ENCODE data around the gene FRMD4A. TPM values are rescaled to one million over a fixed set of nuclear protein-coding genes. Genes with fewer than 3 reads are reported as not detected.
A peak's percentile ranks its signal among the peaks of the same experiment; 100 is the strongest.

The FRMD4A gene
- total RNA-seq, 6 donors from 2014 or later = 22.3 to 114 (median 52.3) TPM

DNA sequence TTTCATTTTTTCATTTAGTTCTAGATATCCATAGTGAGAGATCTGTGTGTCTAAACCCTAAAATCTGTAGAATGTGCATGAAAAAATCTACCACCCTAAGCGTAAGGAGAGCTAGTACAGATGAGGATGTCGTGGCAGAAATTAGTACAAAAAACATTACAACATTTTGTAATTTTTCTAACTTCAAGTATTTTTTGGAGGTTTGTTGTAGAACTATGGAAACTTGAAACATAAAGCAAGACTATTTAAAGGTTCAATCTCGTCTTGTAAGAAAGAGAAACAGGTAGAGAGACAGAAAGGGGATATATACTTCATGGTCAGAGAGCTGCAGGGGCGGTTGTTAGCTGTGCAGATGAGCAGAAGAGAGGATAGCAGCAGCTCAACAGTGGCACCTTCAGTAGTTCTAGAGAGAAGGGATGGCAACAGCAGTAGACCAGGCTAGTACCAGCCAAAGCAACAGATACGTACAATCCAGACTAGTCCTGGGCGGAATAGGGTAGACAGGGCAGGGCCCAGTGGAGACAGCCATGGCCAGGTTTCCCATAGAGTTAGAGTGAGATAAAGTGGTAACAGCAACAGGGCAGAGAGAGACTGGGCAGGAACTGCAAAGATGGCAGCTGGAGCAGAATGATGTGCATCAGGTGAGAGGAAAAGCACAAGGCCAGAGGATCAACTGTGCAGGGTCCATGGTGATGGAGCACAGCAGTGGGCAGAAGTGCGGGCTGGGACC, 145.2 kb downstream of the FRMD4A start:
- Histone ChIP-seq H3K4me3 (no peak overlapping the region), H3K27me3 (no peaks in the 10 kb centered on the region), H3K9me3 (no peaks in the 10 kb centered on the region), H3K4me1 (peaks cover 5 to 9% (median 8%) of the 10 kb centered on the region in 4 donors), H3K27ac (no peak overlapping the region), H3K36me3 (no peaks in the 10 kb centered on the region)
- ATAC-seq (ENCODE audit: low FRiP score in 2 of 2) (peak in 1 of 2 donors; percentile 35), DNase-seq (no peak)
- TF ChIP-seq, protein P1, sequence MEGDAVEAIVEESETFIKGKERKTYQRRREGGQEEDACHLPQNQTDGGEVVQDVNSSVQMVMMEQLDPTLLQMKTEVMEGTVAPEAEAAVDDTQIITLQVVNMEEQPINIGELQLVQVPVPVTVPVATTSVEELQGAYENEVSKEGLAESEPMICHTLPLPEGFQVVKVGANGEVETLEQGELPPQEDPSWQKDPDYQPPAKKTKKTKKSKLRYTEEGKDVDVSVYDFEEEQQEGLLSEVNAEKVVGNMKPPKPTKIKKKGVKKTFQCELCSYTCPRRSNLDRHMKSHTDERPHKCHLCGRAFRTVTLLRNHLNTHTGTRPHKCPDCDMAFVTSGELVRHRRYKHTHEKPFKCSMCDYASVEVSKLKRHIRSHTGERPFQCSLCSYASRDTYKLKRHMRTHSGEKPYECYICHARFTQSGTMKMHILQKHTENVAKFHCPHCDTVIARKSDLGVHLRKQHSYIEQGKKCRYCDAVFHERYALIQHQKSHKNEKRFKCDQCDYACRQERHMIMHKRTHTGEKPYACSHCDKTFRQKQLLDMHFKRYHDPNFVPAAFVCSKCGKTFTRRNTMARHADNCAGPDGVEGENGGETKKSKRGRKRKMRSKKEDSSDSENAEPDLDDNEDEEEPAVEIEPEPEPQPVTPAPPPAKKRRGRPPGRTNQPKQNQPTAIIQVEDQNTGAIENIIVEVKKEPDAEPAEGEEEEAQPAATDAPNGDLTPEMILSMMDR (IDR thresholded peaks at IDR 0.05) = no peak
- no peak for TF ChIP-seq POLR2A (IDR thresholded peaks at IDR 0.05)
- TF ChIP-seq POLR2AphosphoS5 (IDR thresholded peaks at IDR 0.05) = no peak
- no peak for TF ChIP-seq EP300 (IDR thresholded peaks at IDR 0.05)
- WGBS, 2 donors = 50 to 53% methylated on average over 6 to 7 of the region's 7 CpGs

DNA sequence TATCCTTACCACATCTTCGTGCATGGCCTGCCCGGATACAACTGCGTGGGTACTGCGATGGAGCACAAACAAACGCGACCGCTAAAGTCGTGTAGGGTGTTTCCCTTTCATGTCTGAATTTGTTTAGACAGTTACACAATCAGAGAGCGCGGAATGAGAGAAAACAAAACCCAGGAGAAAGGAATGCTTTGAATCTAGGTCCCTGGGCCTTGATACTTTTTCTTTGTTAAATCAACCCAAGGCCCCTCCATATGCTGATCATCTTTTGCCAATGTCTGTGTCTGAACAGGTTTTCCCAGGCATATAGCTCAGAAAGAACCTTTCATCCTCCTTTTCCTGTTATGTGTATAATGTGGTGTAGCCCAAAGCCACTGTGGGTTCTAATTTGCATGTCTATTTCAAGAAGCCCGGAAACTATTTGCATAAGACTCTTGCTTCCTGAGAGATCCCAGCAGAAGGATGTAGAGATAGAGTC, 145.8 kb downstream of the FRMD4A start:
- ATAC-seq (ENCODE audit: low FRiP score in 2 of 2) (no peak), DNase-seq (no peak)
- TF ChIP-seq POLR2AphosphoS5 (IDR thresholded peaks at IDR 0.05) = no peak
- TF ChIP-seq POLR2A (IDR thresholded peaks at IDR 0.05) = no peak
- TF ChIP-seq, protein P1 (IDR thresholded peaks at IDR 0.05) = no peak
- TF ChIP-seq EP300 (IDR thresholded peaks at IDR 0.05) = no peak
- no peaks in the 10 kb centered on the region for H3K36me3 ChIP-seq
- no peaks in the 10 kb centered on the region for H3K27me3 ChIP-seq
- no peaks in the 10 kb centered on the region for H3K9me3 ChIP-seq
- no peak overlapping the region for H3K27ac ChIP-seq
- 28 to 37% methylated on average over 11 of the region's 11 CpGs for WGBS, 2 donors
- no peak overlapping the region for H3K4me3 ChIP-seq
- H3K4me1 ChIP-seq = peaks cover 5 to 9% (median 8%) of the 10 kb centered on the region in 4 donors

DNA sequence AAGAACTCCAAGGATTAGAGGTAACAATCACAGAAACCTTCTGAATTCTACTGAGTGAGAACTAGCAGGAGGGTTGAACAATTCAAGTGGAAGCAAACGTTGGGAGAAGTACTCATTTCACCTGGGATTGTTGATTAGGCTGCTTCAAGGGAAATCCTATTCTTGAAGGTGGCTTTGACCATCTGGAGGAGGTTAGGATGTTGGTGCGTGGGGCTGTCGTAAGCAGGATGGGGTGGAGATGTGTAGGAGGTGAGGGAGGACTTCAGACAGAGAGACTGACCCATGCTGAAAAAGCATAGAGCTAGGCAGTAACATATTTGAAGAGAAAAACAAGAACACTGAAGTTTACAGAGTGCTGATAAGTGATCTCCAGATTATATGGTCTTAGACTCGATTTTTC, 147.9 kb downstream of the FRMD4A start:
- H3K36me3 ChIP-seq = no peaks in the 10 kb centered on the region
- no peak for TF ChIP-seq POLR2AphosphoS5 (IDR thresholded peaks at IDR 0.05)
- TF ChIP-seq, protein P1 (IDR thresholded peaks at IDR 0.05) = no peak
- peaks cover 5 to 9% (median 8%) of the 10 kb centered on the region in 4 donors for H3K4me1 ChIP-seq
- no peaks in the 10 kb centered on the region for H3K9me3 ChIP-seq
- no peaks in the 10 kb centered on the region for H3K27me3 ChIP-seq
- WGBS, 2 donors = 71 to 76% methylated on average over 4 of the region's 4 CpGs
- no peak overlapping the region for H3K4me3 ChIP-seq
- ATAC-seq (ENCODE audit: low FRiP score in 2 of 2) = no peak
- no peak for DNase-seq
- no peak overlapping the region for H3K27ac ChIP-seq

DNA sequence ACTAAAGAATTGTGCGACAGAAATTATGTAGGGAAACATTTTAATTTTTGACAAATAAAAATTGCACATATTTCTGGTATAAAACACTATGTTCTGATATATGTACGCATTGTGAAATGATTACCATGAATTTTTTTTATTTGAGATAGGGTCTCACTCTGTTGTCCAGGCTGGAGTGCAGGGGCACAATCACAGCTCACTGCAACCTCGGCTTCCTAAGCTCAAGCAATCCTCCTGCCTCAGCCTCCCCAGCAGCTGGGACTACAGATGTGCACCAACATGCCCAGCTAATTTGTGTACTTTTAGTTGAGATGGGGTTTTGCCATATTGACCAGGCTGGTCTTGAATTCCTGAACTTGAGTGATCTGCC, 149.2 kb downstream of the FRMD4A start:
- H3K27ac ChIP-seq = no peak overlapping the region
- H3K9me3 ChIP-seq = no peaks in the 10 kb centered on the region
- no peaks in the 10 kb centered on the region for H3K36me3 ChIP-seq
- H3K27me3 ChIP-seq = no peaks in the 10 kb centered on the region
- no peak overlapping the region for H3K4me3 ChIP-seq
- TF ChIP-seq POLR2A (IDR thresholded peaks at IDR 0.05) (no peak), EP300 (IDR thresholded peaks at IDR 0.05) (no peak), POLR2AphosphoS5 (IDR thresholded peaks at IDR 0.05) (no peak)
- TF ChIP-seq, protein P1 (IDR thresholded peaks at IDR 0.05) = no peak
- H3K4me1 ChIP-seq = peaks cover 5 to 9% (median 8%) of the 10 kb centered on the region in 4 donors
- ATAC-seq (ENCODE audit: low FRiP score in 2 of 2) (no peak), DNase-seq (no peak)
- 65 to 74% methylated on average over 3 of the region's 3 CpGs for WGBS, 2 donors

Measured in upper lobe of left lung (tissue), 6 donors.